OCI-LY7 (cell line): ENCODE data around the gene OR6F1. TPM values are rescaled to one million over a fixed set of nuclear protein-coding genes. Genes with fewer than 3 reads are reported as not detected.
"Not testable (repeated sequence)": the region's sequence is repeated elsewhere in the genome, so short reads cannot be mapped to it uniquely, and the experiment has no call there.

Experiments used
- BruUV-seq: library from RNA; stranded (reverse); fragments of 400-500 nt; replicated peaks from 2 replicates; lab custom pipeline; 2021; lab: Mats Ljungman, UMichigan
- CTCF ChIA-PET: fragments of 300-600 bp; sonication (Branson Sonifier 250); formaldehyde crosslinking; loops from one replicate; lab custom pipeline; 2022; ENCODE audit warnings: antibody characterized with exemption; ENCODE audit not compliant: unreplicated experiment; lab: Charles Lee
- POLR2A ChIA-PET: fragments of 300-600 bp; sonication (Branson Sonifier 250); formaldehyde crosslinking; loops from one replicate; lab custom pipeline; 2022; ENCODE audit warnings: antibody characterized with exemption; lab: Charles Lee
- DNase-seq: peaks from one replicate; pipeline ENCODE4 v3.0.0-alpha.2; 2015; ENCODE audit warnings: low spot score
- H2AFZ ChIP-seq: fragments of 200-600 bp; sonication (generic), shearing (Covaris generic); 2 replicates; pipeline ENCODE4 v1.6.1; 2014; ENCODE audit warnings: mild to moderate bottlenecking, antibody characterized with exemption, low read length, moderate library complexity
- H3K27ac ChIP-seq: fragments of 200-600 bp; sonication (generic); 2 replicates; pipeline ENCODE4 v1.5.1; 2014; ENCODE audit warnings: mixed run types, low read depth, mild to moderate bottlenecking, moderate library complexity, low read length, inconsistent platforms; ENCODE audit not compliant: poor library complexity, severe bottlenecking
- H3K36me3 ChIP-seq: fragments of 200-600 bp; sonication (generic); 2 replicates; pipeline ENCODE4 v1.6.1; 2014; ENCODE audit warnings: mild to moderate bottlenecking, antibody characterized with exemption, low read length, moderate library complexity, mixed read lengths; ENCODE audit not compliant: insufficient read depth
- H3K4me1 ChIP-seq: fragments of 200-600 bp; sonication (generic); 2 replicates; pipeline ENCODE4 v1.5.1; 2014; ENCODE audit warnings: mild to moderate bottlenecking, low read length; ENCODE audit not compliant: insufficient read depth, poor library complexity, severe bottlenecking
- H3K4me2 ChIP-seq: fragments of 200-600 bp; sonication (generic); 2 replicates; pipeline ENCODE4 v1.6.1; 2014; ENCODE audit warnings: mild to moderate bottlenecking, low read length
- H3K4me3 ChIP-seq: fragments of 200-600 bp; sonication (generic); 2 replicates; pipeline ENCODE4 v1.5.1; 2014; ENCODE audit warnings: mild to moderate bottlenecking, low read depth, low read length; ENCODE audit not compliant: poor library complexity, severe bottlenecking
- H3K79me2 ChIP-seq: fragments of 200-600 bp; sonication (generic); 2 replicates; pipeline ENCODE4 v1.6.1; 2016; ENCODE audit warnings: low read depth, mild to moderate bottlenecking, low read length, moderate library complexity, mixed read lengths; ENCODE audit not compliant: insufficient read depth
- H3K9me2 ChIP-seq: fragments of 200-600 bp; sonication (generic); 2 replicates; pipeline ENCODE4 v1.6.1; 2016; ENCODE audit warnings: mild to moderate bottlenecking, low read length, mixed read lengths; ENCODE audit not compliant: insufficient read depth
- H3K9me3 ChIP-seq: fragments of 200-600 bp; sonication (generic); 2 replicates; pipeline ENCODE4 v1.6.1; 2014; ENCODE audit warnings: mild to moderate bottlenecking, mixed run types, low read length, mixed read lengths
- H4K20me1 ChIP-seq: fragments of 200-600 bp; sonication (generic); 2 replicates; pipeline ENCODE4 v1.6.1; 2014; ENCODE audit warnings: mild to moderate bottlenecking, antibody characterized with exemption, low read length, moderate library complexity, mixed read lengths; ENCODE audit not compliant: insufficient read depth
- EZH2phosphoT487 ChIP-seq: fragments of 200-600 bp; sonication (generic); IDR thresholded peaks from 2 replicates; pipeline ENCODE4 v1.6.1; 2018; ENCODE audit warnings: low read depth, borderline replicate concordance, mild to moderate bottlenecking, mixed run types, antibody characterized with exemption, low read length, moderate library complexity, mixed read lengths
- intact Hi-C: fragments of 100-400 bp; cut with micrococcal nuclease; formaldehyde crosslinking; loops from one replicate; pipeline ENCODE4 v1.10.0; 2022; ENCODE audit not compliant: unreplicated experiment
- total RNA-seq, 2 experiments: library from RNA; depleted of rRNA in 1 of 2; stranded (reverse); fragments of >200 nt in 1 of 2; shearing (Covaris generic) in 1 of 2; gene quantifications; 2 replicates each; pipeline ENCODE4 v1.2.3, GENCODE V29; 2014 to 2022
- TF ChIP-seq, protein P1 (sequence below): fragments of 200-600 bp; sonication (generic); conservative IDR thresholded peaks from 2 replicates; pipeline ENCODE4 v1.5.1; 2014; ENCODE audit warnings: mild to moderate bottlenecking, antibody characterized with exemption, low read length, moderate library complexity, mixed read lengths

OR6F1 gene
- total RNA-seq, 2 experiments from 2014 or later, result not detected

DNA sequence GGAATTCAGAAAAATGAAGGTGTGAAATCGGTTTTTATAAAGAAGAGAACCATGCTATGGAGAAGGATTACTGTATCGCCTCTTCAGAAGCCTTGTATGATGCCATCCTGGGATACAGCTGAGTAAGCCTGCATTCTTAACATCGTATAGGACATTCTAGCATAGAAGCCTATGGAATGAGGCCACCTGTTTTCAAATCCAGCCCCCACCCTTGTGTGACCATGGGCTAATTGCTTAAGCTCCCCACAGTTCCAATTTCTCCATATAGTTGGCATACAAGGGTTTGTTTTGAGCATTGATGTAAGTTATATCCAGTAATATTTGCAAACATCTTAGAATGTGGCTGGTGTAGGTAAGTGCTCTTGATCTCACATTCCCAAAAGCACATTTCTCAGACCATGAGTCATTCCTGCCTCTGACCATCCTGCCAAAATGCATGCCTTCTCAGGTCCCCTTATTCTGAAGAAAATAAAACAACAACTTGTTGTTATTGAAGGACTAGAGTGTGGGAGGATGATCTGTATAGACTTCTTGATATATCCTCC is 30.0 kb upstream of the OR6F1 start:
- no peaks in the 10 kb centered on the region for H3K9me3 ChIP-seq
- H4K20me1 ChIP-seq, result no peaks in the 10 kb centered on the region
- H2AFZ ChIP-seq, result no peak overlapping the region
- H3K4me1 ChIP-seq, result no peaks in the 10 kb centered on the region
- H3K9me2 ChIP-seq, result no peaks in the 10 kb centered on the region
- no TSS peak for BruUV-seq
- ChIA-PET POLR2A (no interaction called here), CTCF (no interaction called here)
- TF ChIP-seq, protein P1, sequence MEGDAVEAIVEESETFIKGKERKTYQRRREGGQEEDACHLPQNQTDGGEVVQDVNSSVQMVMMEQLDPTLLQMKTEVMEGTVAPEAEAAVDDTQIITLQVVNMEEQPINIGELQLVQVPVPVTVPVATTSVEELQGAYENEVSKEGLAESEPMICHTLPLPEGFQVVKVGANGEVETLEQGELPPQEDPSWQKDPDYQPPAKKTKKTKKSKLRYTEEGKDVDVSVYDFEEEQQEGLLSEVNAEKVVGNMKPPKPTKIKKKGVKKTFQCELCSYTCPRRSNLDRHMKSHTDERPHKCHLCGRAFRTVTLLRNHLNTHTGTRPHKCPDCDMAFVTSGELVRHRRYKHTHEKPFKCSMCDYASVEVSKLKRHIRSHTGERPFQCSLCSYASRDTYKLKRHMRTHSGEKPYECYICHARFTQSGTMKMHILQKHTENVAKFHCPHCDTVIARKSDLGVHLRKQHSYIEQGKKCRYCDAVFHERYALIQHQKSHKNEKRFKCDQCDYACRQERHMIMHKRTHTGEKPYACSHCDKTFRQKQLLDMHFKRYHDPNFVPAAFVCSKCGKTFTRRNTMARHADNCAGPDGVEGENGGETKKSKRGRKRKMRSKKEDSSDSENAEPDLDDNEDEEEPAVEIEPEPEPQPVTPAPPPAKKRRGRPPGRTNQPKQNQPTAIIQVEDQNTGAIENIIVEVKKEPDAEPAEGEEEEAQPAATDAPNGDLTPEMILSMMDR, result no peak
- no peak for TF ChIP-seq EZH2phosphoT487
- no peaks in the 10 kb centered on the region for H3K36me3 ChIP-seq
- H3K4me2 ChIP-seq, result no peak overlapping the region
- H3K4me3 ChIP-seq, result no peak overlapping the region
- intact Hi-C loops, result no loop called here
- H3K27ac ChIP-seq, result no peak overlapping the region
- no peaks in the 10 kb centered on the region for H3K79me2 ChIP-seq
- DNase-seq, result no peak

DNA sequence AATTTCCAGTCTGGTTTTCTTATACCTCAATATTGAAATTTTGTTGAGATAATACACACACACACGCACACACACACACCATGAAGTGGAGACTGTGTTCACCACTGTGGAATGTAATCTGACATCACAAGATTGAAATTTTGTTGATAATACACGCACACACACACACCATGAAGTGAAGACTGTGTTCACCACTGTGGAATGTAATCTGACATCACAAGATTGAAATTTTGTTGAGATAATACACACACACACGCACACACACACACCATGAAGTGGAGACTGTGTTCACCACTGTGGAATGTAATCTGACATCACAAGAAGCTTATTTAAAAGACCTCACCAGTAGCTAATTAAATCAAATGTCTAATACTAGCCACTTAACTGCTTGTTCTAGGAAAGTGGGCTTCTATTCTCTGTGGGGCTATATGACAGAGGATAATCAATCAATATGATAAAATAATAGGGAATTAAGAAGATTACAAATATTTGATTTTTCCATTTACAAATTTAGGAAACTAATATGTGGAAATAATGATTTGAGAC is 25.8 kb upstream of the OR6F1 start:
- H2AFZ ChIP-seq, intact Hi-C loops, H3K4me3 ChIP-seq, H3K79me2 ChIP-seq, H3K9me3 ChIP-seq, H3K4me2 ChIP-seq, DNase-seq, H4K20me1 ChIP-seq, H3K27ac ChIP-seq, POLR2A ChIA-PET, H3K4me1 ChIP-seq, H3K36me3 ChIP-seq, BruUV-seq, H3K9me2 ChIP-seq, CTCF ChIA-PET: not testable (repeated sequence)

DNA sequence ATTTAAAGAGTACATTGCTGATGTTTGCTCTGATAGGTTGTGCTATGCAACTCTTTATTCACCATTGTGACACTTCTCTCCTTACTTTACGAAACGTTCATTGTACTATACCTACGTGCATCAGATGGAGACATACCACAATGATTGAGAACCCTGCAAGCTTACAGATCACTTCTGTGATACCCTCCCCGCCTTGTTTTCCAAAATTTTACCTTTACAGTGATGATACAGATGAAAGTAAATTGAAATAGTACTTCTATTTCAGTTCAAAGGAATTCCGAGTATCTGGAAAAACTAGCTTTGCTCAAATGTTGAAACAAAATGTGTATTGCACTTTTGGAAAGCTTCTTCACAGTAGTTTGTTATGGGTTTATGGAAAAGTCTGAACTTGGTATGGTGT is 25.3 kb upstream of the OR6F1 start:
- CTCF ChIA-PET, result no interaction called here
- H3K36me3 ChIP-seq, result no peaks in the 10 kb centered on the region
- no TSS peak for BruUV-seq

More for the DNA sequence above, 25.3 kb upstream of the OR6F1 start:
- TF ChIP-seq, protein P1, result no peak
- no peak for TF ChIP-seq EZH2phosphoT487
- Histone ChIP-seq H3K79me2 (no peaks in the 10 kb centered on the region), H3K9me2 (no peaks in the 10 kb centered on the region), H2AFZ (no peak overlapping the region), H3K4me2 (no peak overlapping the region), H3K9me3 (no peaks in the 10 kb centered on the region), H3K4me1 (no peaks in the 10 kb centered on the region), H4K20me1 (no peaks in the 10 kb centered on the region), H3K27ac (no peak overlapping the region), H3K4me3 (no peak overlapping the region)
- intact Hi-C loops, result no loop called here
- POLR2A ChIA-PET, result no interaction called here
- DNase-seq, result no peak
